Sigmoid colon (tissue), 4 donors: Measurements from ENCODE around the gene TMEM39B.

Experiments used
- EP300 ChIP-seq, 4 donors: sonication (generic); formaldehyde crosslinking; IDR thresholded peaks; one replicate each; pipeline ENCODE4 v1.6.1; 2017; ENCODE audit warnings: antibody characterized with exemption in 4 of 4
- POLR2A ChIP-seq, 2 donors: fragments of 450-650 bp; IDR thresholded peaks; one replicate each; pipeline ENCODE4 v1.6.1; 2016; ENCODE audit warnings: antibody characterized with exemption in 2 of 2, mild to moderate bottlenecking in 2 of 2, moderate library complexity in 2 of 2
- POLR2AphosphoS5 ChIP-seq, 4 donors: sonication (generic); formaldehyde crosslinking; IDR thresholded peaks; one replicate each; pipeline ENCODE4 v1.6.1; 2017; ENCODE audit warnings: antibody characterized with exemption in 4 of 4
- TF ChIP-seq, protein P1 (sequence below), 4 experiments: fragments of 450-650 bp in 3 of 4; fragments of 200-600 bp in 1 of 4; IDR thresholded peaks; one replicate each; pipeline ENCODE4 v1.5.1; 2016 to 2019; ENCODE audit warnings: antibody characterized with exemption in 4 of 4, mild to moderate bottlenecking in 3 of 4, moderate library complexity in 2 of 4

DNA sequence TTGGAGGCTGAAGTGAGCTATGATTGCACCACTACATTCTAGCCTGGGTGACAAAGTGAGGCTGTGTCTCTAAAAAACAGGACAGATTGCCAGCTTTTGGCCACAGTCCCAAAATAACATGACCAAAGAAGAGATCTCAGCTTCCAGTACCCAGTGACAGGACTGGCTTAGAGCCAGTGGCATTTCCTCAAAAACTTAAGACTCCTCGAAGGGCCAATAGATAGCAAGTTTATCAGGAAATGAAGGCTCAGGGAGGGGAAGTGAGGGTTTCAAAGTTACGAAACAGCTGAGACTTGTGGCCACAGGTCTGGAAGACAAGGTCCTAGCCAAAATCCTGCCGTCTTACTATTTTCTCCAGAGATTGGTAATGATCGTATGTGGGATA, 6.3 kb upstream of the TMEM39B start:
- TF ChIP-seq POLR2A (IDR thresholded peaks at IDR 0.05), result no peak
- TF ChIP-seq, protein P1, sequence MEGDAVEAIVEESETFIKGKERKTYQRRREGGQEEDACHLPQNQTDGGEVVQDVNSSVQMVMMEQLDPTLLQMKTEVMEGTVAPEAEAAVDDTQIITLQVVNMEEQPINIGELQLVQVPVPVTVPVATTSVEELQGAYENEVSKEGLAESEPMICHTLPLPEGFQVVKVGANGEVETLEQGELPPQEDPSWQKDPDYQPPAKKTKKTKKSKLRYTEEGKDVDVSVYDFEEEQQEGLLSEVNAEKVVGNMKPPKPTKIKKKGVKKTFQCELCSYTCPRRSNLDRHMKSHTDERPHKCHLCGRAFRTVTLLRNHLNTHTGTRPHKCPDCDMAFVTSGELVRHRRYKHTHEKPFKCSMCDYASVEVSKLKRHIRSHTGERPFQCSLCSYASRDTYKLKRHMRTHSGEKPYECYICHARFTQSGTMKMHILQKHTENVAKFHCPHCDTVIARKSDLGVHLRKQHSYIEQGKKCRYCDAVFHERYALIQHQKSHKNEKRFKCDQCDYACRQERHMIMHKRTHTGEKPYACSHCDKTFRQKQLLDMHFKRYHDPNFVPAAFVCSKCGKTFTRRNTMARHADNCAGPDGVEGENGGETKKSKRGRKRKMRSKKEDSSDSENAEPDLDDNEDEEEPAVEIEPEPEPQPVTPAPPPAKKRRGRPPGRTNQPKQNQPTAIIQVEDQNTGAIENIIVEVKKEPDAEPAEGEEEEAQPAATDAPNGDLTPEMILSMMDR (IDR thresholded peaks at IDR 0.05), result no peak
- peak in 2 of 4 donors; percentile 42 to 58 for TF ChIP-seq POLR2AphosphoS5 (IDR thresholded peaks at IDR 0.05)
- TF ChIP-seq EP300 (IDR thresholded peaks at IDR 0.05), result no peak
